ENCODE results near the gene ANO4.

The ANO4 gene

DNA sequence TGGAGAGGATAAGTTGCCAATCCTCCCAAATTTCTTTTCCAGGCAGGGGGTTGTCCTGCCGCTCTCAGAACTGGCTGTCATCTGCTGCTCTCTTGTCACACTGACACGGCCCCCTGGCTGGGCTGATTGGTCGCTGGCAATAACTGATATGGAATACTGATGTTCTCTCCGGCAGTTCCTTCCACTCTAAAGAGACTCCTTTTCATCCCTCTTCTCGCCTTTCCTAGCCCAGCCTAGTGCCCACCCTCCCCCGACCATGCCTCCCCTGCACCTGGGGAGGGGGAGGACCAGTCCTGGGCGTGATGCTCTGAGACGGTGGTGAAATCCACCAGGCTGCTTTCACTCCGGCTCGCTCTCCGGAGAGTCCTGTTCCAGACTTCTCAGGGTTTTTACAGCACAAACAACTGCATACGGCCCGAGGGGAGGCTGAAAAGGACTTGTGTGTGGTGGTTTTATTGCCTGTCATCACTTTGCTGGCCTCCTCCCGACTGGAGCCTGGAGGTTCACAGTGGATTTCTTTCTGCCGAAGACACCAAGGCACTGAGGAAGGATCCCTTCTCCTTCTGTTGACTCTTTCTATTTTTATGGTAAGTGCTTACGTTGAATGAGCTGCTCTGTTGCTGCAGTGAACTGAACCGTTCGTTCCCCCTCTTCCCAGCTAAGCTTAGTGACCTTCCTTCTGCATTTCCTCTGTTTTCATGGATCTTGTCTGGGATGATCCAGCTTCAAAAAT, at the start of gene ANO4:
Gene ANO4, plus strand, starts transcription at position 336 of the 733 bp plus-strand sequence. CDS start 107,010 bp downstream, outside the sequence.
- DNase-seq: no peak

- no peak for DNase-seq
Measured at GRCh38 chr12:100745378-100746071, 49.1 kb upstream of the ANO4 start.

- no peak for DNase-seq
Measured at GRCh38 chr12:100752841-100753240, 41.7 kb upstream of the ANO4 start.

GRCh38 chr12:100753837-100754236, 40.7 kb upstream of the ANO4 start:
- DNase-seq: no peak

DNA sequence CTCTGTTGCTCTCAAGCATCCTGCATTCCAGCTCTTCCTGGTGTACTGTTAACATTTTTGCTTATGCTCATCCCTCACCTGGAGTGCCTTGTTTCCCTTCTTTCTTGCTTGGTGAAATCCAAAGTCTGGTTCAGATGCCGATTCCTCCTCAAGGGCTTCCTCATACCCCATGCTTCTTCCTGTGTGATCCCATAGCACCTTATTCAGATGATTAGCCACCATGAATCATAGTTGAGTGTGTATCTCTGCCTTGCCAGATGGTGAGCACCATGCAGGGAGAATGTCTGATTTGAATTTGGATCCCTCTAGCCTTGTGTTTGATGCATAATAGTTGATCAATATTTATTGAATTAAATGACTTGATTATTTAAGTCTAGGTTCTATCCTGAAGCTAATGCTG, 39.4 kb upstream of the ANO4 start:
- DNase-seq: no peak

- DNase-seq: no peak
Measured at GRCh38 chr12:100758083-100758482, 36.5 kb upstream of the ANO4 start.

DNA sequence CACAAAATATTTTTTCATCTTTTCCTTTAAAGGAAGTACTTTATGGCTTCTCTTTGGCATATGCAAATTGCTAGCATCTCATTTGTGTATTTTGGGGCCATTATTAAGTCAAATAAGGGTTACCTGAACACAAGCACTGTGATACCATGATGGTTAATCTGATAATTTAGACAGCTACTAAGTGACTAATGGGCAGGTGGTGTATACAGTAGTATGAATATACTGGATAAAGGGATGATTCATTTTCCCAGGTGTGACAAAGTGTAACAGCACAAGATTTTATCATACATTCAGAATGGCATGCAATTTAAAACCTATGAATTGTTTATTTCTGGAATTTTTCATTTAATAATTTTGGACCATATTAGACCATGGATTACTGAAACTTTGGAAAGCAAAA, 27.2 kb upstream of the ANO4 start:
- no peak for DNase-seq

DNA sequence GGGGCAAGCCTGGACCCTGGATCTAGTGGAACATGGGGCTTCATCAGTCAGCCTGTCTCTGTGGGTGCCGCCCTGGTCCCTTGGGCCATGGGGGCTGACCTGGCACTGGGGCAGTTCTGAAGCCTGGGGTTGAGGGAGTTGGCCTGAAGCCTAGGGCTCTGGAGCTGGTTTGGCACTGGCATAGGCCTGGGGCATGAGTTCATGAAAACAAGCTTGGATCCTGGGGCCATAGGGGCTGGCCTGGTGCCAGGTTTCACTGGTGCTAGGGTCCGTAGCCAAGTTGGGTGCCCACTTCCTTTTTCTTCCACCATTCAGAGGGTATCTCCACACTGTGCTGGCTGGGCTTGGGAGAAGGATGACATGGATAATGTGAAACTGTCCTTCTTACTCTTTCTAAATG, 26.6 kb upstream of the ANO4 start:
- DNase-seq: no peak

DNA sequence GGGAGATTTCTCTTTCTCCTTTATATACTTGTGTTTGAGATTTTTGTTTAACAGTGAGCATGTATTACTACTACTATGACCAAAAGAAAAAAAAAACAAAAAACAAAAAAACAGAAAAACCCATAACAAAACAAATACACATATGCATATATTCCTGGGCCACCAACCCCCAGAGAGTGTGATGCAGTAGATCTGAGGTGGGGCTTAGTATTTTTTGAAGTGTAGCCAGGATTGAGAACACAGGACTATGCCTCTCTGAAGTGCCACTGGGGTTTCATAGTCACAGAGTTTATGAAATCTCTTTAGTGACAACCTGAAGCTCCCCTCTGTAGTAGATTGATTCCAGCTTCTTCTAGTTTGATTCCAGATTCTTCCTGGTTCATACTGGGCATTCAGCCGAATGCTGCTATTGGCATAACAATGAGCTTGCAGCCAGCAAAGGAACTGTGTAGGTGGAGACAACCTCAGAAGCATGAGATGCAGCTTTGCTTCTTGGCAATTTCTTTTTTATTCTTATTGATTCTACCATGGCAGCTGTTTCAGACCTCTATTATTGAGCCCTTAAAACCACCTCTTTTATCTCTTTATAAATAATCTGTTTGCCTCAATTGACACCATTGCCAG, 15.5 kb upstream of the ANO4 start:
- no peak for DNase-seq

- no peak for DNase-seq
Measured at GRCh38 chr12:100789146-100789545, 5.4 kb upstream of the ANO4 start.

DNA sequence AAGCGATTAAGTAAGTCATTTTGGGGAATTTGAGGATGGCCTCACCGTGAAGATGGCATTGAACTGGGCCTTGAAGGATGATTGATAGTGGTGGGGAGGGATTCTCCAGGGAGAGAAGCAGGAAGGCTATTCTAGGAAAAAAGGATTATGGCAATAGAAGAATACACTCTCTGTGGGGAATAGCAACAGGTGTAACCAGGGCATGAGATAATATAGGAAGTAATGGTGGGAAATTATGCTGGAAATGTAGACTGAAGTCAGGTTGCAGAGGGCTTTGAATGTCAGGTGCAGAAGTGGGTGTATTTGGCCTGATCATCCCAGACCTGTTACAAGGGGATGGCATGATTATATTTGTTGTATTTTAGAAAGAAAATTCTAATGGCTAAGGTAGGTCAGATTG, 4.6 kb upstream of the ANO4 start:
- DNase-seq: no peak

DNA sequence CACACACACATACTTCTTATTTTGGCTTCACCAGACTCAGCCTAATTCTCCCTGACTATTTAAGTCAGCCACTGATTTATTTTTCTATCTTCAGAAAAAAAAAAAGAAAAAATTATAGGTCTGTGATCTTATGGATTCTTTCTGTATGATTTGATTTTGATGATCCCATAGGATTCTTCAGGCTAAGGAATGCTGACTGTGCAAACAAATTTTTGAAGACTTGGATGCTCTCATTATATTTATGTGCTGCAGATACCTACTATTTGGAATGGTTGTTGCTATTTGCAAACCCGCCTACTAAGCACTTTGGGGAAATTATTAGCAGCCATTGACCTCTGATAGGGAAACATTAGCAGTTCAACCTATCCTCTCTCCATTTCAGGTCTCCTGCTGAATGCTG, 4.0 kb upstream of the ANO4 start:
- no peak for DNase-seq

GRCh38 chr12:100793182-100793581, 1.4 kb upstream of the ANO4 start:
- DNase-seq: no peak

DNA sequence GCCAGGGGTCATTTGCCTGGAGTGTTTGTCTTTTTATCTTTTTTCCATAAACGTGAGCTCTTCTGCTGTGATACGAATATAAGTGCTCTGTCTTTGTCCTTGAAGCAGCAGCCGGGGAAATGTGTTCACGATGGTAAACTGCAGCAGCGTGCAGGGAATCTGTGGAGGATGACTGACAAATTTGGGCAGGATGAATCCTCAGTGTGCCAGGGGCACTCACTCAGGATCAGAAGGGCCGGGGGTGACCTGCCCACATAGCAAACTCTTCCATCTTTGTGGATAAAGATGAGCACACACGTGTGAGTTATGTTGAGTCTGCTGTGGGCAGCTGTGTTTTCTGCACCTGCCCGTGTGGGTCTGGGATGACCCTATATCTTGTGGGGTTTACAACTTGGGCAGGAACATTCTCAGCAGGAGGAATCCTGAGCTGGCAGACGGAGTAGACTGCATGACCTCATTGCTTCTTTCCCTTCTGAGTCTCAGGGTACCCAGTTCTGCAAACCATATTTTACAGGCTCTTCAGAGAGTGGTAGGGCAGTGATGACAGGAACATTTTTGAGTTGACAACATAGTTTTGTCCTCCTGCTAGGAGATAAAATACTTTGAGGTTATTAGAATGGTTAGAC, 711 bp downstream of the ANO4 start:
- no peak for DNase-seq

- DNase-seq: no peak
Measured at GRCh38 chr12:100795800-100796179, 1.2 kb downstream of the ANO4 start.

DNA sequence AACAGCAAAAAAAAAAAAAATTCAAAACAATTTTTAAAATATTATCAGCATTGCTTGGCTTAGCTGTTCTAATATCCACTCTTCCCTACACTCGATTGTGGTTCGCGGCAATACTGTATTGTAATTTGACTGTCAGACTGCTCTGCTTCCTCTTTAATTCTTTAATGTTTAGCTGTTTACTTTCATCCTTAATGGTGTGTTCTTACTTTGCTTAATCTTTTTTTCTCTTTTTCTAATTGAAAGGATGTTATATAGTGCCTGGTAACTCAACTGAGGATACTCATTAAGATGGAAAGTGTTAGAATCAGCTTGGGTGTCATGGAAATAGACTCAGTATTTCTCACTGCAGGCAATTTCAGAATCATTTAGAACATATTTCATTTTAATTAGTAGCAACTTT, 2.0 kb downstream of the ANO4 start:
- no peak for DNase-seq

DNA sequence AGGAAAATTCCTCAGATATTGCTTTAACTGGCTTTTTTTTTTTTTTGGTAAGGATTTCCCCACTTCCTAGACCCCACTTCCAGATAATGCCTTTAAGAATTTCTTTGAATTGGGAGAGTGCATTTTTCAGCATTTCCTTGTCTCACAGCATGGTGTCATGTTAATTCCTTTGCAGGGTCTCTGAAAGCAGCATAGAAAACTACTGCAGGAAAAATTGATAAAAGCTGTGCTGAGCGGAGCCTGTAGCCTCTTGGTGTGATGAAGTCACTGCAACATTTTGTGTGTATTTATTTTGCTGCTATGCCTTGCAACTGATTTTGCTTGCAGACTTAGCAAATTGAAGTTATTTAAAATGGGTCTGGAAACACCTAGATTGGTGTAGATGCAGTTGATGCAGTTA, 2.7 kb downstream of the ANO4 start:
- no peak for DNase-seq

GRCh38 chr12:100797786-100798185, 3.2 kb downstream of the ANO4 start:
- DNase-seq: no peak

DNA sequence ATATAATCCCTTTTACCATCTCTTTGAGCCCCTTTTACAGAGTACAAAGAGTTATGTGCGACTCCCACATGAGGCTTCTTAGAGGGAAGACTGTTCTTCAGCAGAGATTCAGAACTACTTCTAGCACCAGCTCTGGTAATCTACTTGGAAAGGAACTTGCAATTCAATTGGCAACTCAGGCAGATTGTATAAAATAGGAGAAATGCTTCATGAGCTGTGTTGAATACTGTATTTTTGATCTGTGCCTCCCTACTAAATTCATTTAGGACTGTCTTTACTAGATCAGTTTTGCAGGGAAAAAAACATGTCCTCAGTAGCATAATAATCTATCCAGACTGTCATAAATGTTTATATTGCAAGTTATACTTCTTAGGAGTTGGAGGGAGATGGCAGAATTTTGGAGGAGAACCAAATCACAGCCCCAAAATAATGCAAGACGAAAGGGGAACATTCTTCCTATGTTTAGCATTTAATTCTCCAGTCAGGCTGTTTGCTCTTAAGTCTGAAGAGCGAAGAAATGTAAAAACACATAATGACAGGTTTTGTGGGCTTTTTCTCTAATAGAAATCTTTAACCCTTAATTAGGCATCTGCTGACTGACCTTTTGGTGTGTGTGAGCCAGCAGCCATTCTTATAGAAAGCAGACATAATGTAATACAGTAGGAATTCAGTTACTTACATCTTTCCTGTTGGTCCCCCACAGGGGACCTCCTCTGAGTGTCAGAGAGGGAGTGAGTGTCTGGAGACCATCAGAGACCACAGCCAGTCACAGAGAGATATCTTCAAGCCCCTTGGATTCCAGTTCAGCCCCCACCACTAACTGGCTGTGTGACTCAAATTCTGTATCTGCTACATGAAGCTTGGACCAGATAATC, 3.9 kb downstream of the ANO4 start:
- no peak for DNase-seq

GRCh38 chr12:100799770-100800169, 5.2 kb downstream of the ANO4 start:
- DNase-seq: no peak

- no peak for DNase-seq
Measured at GRCh38 chr12:100800723-100801122, 6.1 kb downstream of the ANO4 start.

GRCh38 chr12:100801320-100801719, 6.7 kb downstream of the ANO4 start:
- DNase-seq: no peak

DNA sequence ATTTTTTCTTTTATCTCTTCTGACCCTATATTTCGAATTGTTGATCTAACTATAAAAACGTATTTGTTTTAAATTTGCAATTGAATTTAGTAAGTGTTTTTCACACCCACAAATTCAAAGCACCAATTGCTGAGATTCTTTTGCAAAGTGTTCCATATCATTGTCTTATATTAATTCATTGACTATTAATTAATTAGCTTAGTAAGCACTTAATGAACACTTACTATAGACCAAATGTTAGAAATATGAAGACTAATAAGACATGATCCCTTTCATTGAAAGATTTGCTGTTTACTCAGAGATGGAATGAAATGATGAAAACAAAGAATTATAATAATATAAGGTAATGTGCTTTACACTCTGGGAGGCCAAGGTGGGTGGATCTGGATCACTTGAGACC, 14.2 kb downstream of the ANO4 start:
- DNase-seq: no peak
